ENCODE data around the gene CNOT1. TPM values are rescaled to one million over a fixed set of nuclear protein-coding genes. Genes with fewer than 3 reads are reported as not detected.
A peak's percentile ranks its signal among the peaks of the same experiment; 100 is the strongest.
"Not testable (repeated sequence)": the region's sequence is repeated elsewhere in the genome, so short reads cannot be mapped to it uniquely, and the experiment has no call there.

The CNOT1 gene
- total RNA-seq, 4 donors from 2014 or later = 122 to 257 (median 178) TPM

DNA sequence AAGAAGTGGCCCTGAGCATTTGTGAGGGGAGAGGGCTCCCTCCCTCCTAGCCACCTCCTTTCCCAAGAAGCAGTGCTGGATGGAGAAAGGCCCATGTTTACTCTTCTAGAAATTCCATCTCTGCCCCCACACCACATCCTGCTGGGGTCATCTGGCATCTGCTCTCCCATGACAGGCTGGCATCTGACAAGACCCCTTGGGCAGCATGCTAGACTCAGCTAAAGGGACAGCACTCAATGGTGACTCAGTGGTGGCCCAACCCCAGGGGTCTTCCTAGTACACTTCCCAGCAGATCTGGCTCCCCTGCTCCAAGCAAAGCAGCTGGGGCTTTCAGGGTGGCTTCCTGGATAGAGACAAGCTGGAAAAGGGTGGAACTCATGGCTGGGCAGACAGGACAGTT, 40.6 kb upstream of the CNOT1 start:
- H3K36me3 ChIP-seq = no peaks in the 10 kb centered on the region
- H3K27ac ChIP-seq = no peak overlapping the region
- no peak overlapping the region for H3K4me3 ChIP-seq
- in situ Hi-C loops (cut with MboI; ENCODE audit: low pct_ligation_motif_present in 1 of 4, low pct_unique_long_range_greater_than_20kb in 1 of 4, low sequenced_read_pairs in 3 of 4) (loop anchor here in 2 of 4 donors (25.0 kb wide), 2 partner anchors 333 to 658 kb away; partner anchors contain the start of genes USB1 (in 1 of the 2) and ZNF319 (in 1 of the 2)), intact Hi-C loops (cut with DNase I; ENCODE audit: low total_unique reads) (no loop called here)
- H3K4me1 ChIP-seq = no peaks in the 10 kb centered on the region
- no peak for DNase-seq
- no peak for TF ChIP-seq EP300 (IDR thresholded peaks at IDR 0.05; ENCODE audit: low read depth)
- TF ChIP-seq, protein P1, sequence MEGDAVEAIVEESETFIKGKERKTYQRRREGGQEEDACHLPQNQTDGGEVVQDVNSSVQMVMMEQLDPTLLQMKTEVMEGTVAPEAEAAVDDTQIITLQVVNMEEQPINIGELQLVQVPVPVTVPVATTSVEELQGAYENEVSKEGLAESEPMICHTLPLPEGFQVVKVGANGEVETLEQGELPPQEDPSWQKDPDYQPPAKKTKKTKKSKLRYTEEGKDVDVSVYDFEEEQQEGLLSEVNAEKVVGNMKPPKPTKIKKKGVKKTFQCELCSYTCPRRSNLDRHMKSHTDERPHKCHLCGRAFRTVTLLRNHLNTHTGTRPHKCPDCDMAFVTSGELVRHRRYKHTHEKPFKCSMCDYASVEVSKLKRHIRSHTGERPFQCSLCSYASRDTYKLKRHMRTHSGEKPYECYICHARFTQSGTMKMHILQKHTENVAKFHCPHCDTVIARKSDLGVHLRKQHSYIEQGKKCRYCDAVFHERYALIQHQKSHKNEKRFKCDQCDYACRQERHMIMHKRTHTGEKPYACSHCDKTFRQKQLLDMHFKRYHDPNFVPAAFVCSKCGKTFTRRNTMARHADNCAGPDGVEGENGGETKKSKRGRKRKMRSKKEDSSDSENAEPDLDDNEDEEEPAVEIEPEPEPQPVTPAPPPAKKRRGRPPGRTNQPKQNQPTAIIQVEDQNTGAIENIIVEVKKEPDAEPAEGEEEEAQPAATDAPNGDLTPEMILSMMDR (IDR thresholded peaks at IDR 0.05) = no peak
- no peak for TF ChIP-seq POLR2AphosphoS5 (IDR thresholded peaks at IDR 0.05)
- no peak for TF ChIP-seq POLR2A (IDR thresholded peaks at IDR 0.05)
- no peaks in the 10 kb centered on the region for H3K9me3 ChIP-seq
- no peaks in the 10 kb centered on the region for H3K27me3 ChIP-seq

DNA sequence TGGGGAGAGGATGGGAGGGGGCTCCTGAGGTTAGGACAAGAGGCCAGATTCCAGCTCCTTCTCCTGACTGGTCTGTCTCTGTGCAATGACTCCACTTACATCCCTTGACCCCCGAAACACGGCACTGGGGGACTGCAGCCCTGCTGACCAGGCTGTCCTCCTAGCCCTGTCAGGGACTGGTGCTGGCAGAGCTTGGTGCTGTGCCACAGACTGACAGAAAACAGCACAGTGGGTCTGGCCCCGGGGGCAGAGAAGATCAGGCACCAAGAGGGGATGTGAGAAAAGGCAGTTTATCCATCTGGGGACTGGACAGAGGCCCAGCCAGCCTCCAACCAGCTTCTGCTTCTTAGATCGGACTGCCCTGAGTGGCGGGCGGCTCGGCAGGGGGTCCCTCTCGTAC, 35.6 kb upstream of the CNOT1 start:
- Histone ChIP-seq H3K9me3 (no peaks in the 10 kb centered on the region), H3K4me1 (no peaks in the 10 kb centered on the region), H3K27me3 (no peaks in the 10 kb centered on the region), H3K36me3 (no peaks in the 10 kb centered on the region), H3K27ac (no peak overlapping the region), H3K4me3 (no peak overlapping the region)
- intact Hi-C loops (cut with DNase I; ENCODE audit: low total_unique reads) (no loop called here), in situ Hi-C loops (cut with MboI; ENCODE audit: low pct_ligation_motif_present in 1 of 4, low pct_unique_long_range_greater_than_20kb in 1 of 4, low sequenced_read_pairs in 3 of 4) (loop anchor here in 2 of 4 donors (25.0 kb wide), 2 partner anchors 328 to 653 kb away; partner anchors contain the start of genes USB1 (in 1 of the 2) and ZNF319 (in 1 of the 2))
- WGBS, 2 donors (ENCODE audit: low coverage in 1 of 2) = 78% methylated on average over 8 of the region's 8 CpGs; no CpG with 5 or more reads in 1 of the 2 donors
- no peak for DNase-seq
- TF ChIP-seq, protein P1 (IDR thresholded peaks at IDR 0.05) = no peak
- TF ChIP-seq POLR2A (IDR thresholded peaks at IDR 0.05) (no peak), POLR2AphosphoS5 (IDR thresholded peaks at IDR 0.05) (no peak), EP300 (IDR thresholded peaks at IDR 0.05; ENCODE audit: low read depth) (no peak)

DNA sequence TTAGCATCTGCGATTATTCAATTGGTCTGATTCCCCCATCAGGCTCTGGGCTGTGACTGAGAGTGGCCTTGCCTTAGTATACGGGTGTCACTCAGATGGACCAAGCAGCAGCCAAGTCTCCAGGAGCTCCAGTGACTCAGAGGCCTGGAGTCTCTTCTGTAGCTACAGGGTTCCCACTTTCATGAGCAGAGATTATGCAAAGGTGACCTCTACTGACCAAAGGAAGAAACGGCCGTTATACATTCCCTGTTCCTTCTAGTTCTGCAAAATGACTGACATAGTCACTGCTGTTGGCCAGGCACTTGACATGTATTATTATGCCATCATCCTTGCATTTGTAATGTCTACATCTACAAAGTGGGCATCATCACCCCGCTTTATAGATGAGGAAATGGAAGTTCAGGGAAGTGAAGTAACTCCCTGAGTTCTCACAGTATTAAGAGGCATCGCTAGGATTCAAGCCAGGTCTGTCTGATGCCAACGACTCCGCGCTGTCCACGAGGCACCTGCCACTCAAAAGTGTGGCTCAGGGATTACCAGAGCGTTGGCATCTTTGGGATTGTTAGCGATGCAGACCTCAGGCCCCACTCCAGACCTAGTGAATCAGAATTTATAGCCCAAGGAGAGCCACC, 31.7 kb upstream of the CNOT1 start:
- intact Hi-C loops (cut with DNase I; ENCODE audit: low total_unique reads) = no loop called here
- H3K27ac ChIP-seq = no peak overlapping the region
- DNase-seq = peak; percentile 38
- no peaks in the 10 kb centered on the region for H3K9me3 ChIP-seq
- peaks cover 0 to 5% (median 2%) of the 10 kb centered on the region in 4 donors for H3K4me1 ChIP-seq
- TF ChIP-seq, protein P1 (IDR thresholded peaks at IDR 0.05) = peak; percentile 38 to 50 (median 41)
- TF ChIP-seq EP300 (IDR thresholded peaks at IDR 0.05; ENCODE audit: low read depth) = no peak
- no peak for TF ChIP-seq POLR2AphosphoS5 (IDR thresholded peaks at IDR 0.05)
- TF ChIP-seq POLR2A (IDR thresholded peaks at IDR 0.05) = no peak
- 28 to 45% methylated on average over 5 to 12 of the region's 12 CpGs for WGBS, 2 donors (ENCODE audit: low coverage in 1 of 2)
- H3K27me3 ChIP-seq = no peaks in the 10 kb centered on the region
- H3K4me3 ChIP-seq = no peak overlapping the region
- in situ Hi-C loops (cut with MboI; ENCODE audit: low pct_ligation_motif_present in 1 of 4, low pct_unique_long_range_greater_than_20kb in 1 of 4, low sequenced_read_pairs in 3 of 4) = loop anchor here in 2 of 4 donors (25.0 kb wide), 2 partner anchors 324 to 649 kb away; partner anchors contain the start of genes USB1 (in 1 of the 2) and ZNF319 (in 1 of the 2)
- no peaks in the 10 kb centered on the region for H3K36me3 ChIP-seq

DNA sequence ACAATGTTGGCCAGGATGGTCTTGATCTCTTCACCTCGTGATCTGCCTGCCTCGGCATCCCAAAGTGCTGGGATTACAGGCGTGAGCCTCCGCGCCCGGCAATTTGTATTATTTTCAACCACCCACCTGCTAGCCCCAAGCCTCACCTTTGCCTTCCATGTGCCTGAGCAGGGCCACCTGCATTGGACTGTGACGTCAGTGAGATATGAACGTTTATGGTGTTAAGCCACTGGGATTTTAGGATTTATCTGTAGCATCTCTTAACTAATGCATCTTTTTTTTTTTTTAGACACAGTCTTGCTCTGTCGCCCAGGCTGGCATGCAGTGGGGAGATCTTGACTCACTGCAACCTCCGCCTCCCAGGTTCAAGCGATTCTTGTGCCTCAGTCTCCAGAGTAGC, 30.3 kb upstream of the CNOT1 start:
- DNase-seq; H3K9me3 ChIP-seq; H3K27me3 ChIP-seq; H3K27ac ChIP-seq; H3K36me3 ChIP-seq; H3K4me3 ChIP-seq; intact Hi-C loops (cut with DNase I; ENCODE audit: low total_unique reads): not testable (repeated sequence)
- WGBS, 2 donors (ENCODE audit: low coverage in 1 of 2) = 65 to 66% methylated on average over 5 to 11 of the region's 11 CpGs
- peaks cover 0 to 14% (median 3%) of the 10 kb centered on the region in 4 donors for H3K4me1 ChIP-seq
- in situ Hi-C loops (cut with MboI; ENCODE audit: low pct_ligation_motif_present in 1 of 4, low pct_unique_long_range_greater_than_20kb in 1 of 4, low sequenced_read_pairs in 3 of 4) = loop anchor here in 2 of 4 donors (25.0 kb wide), 2 partner anchors 323 to 648 kb away; partner anchors contain the start of genes USB1 (in 1 of the 2) and ZNF319 (in 1 of the 2)

Measured in transverse colon (tissue), 4 donors.